ENCODE results near the gene RALGDS.
"Not testable (repeated sequence)": the region's sequence is repeated elsewhere in the genome, so short reads cannot be mapped to it uniquely, and the experiment has no call there.

The RALGDS gene

GRCh38 chr9:133087429-133088145 lies 33.5 kb downstream of the RALGDS start:
- no peak for DNase-seq

- DNase-seq, result no peak
Measured at GRCh38 chr9:133086894-133087293, 34.1 kb downstream of the RALGDS start.

- DNase-seq, result not testable (repeated sequence)
Measured at GRCh38 chr9:133086212-133086860, 34.7 kb downstream of the RALGDS start.

- not testable (repeated sequence) for DNase-seq
Measured at GRCh38 chr9:133083688-133084087, 37.4 kb downstream of the RALGDS start.

- DNase-seq, result not testable (repeated sequence)
Measured at GRCh38 chr9:133081957-133082644, 38.9 kb downstream of the RALGDS start.

GRCh38 chr9:133080786-133081779 lies 40.0 kb downstream of the RALGDS start:
- not testable (repeated sequence) for DNase-seq

GRCh38 chr9:133080161-133080560 lies 40.9 kb downstream of the RALGDS start:
- no peak for DNase-seq

- no peak for DNase-seq
Measured at GRCh38 chr9:133078486-133078885, 42.6 kb downstream of the RALGDS start.

- DNase-seq, result no peak
Measured at GRCh38 chr9:133076691-133077090, 44.3 kb downstream of the RALGDS start.

- no peak for DNase-seq
Measured at GRCh38 chr9:133075925-133076630, 45.0 kb downstream of the RALGDS start.

- DNase-seq, result no peak
Measured at GRCh38 chr9:133074111-133074651, 46.9 kb downstream of the RALGDS start.

GRCh38 chr9:133073086-133074014 lies 47.7 kb downstream of the RALGDS start:
- DNase-seq, result no peak

- DNase-seq, result not testable (repeated sequence)
Measured at GRCh38 chr9:133072210-133072609, 48.8 kb downstream of the RALGDS start.

GRCh38 chr9:133071484-133072150 lies 49.4 kb downstream of the RALGDS start:
- no peak for DNase-seq

GRCh38 chr9:133070985-133071384 lies 50.1 kb downstream of the RALGDS start:
- not testable (repeated sequence) for DNase-seq

- not testable (repeated sequence) for DNase-seq
Measured at GRCh38 chr9:133070500-133070961, 50.5 kb downstream of the RALGDS start.

GRCh38 chr9:133068431-133068830 lies 52.6 kb downstream of the RALGDS start:
- not testable (repeated sequence) for DNase-seq

- DNase-seq, result no peak
Measured at GRCh38 chr9:133067813-133068212, 53.2 kb downstream of the RALGDS start.

GRCh38 chr9:133067006-133067405 lies 54.0 kb downstream of the RALGDS start:
- DNase-seq, result no peak

All from T-helper 2 cell (primary cell).